IPS-15b (cell line): Measurements from ENCODE around the gene UNC5B.

ENCODE experiments used
- H3K27me3 ChIP-seq: one replicate; pipeline ENCODE4 v1.6.1; 2013; ENCODE audit warnings: low read length; ENCODE audit not compliant: control insufficient read depth, insufficient read depth
- H3K36me3 ChIP-seq: one replicate; pipeline ENCODE4 v1.6.1; 2013; ENCODE audit warnings: low read length; ENCODE audit not compliant: control insufficient read depth, insufficient read depth
- H3K4me1 ChIP-seq: one replicate; pipeline ENCODE4 v1.6.1; 2013; ENCODE audit warnings: mild to moderate bottlenecking, low read length; ENCODE audit not compliant: control insufficient read depth, insufficient read depth
- H3K4me3 ChIP-seq: one replicate; pipeline ENCODE4 v1.5.1; 2013; ENCODE audit warnings: low read depth, low read length
- H3K9ac ChIP-seq: one replicate; pipeline ENCODE4 v1.6.1; 2013; ENCODE audit warnings: low read depth, mild to moderate bottlenecking, low read length
- H3K9me3 ChIP-seq: one replicate; pipeline ENCODE4 v1.6.1; 2013; ENCODE audit warnings: mild to moderate bottlenecking, low read length; ENCODE audit not compliant: control insufficient read depth, insufficient read depth

Gene UNC5B

GRCh38 chr10:71260622-71261325 lies 48.4 kb downstream of the UNC5B start:
- no peaks in the 10 kb centered on the region for H3K36me3 ChIP-seq
- peaks cover 2% of the 10 kb centered on the region for H3K27me3 ChIP-seq
- peaks cover 4% of the 10 kb centered on the region for H3K4me1 ChIP-seq
- no peaks in the 10 kb centered on the region for H3K9me3 ChIP-seq
- H3K4me3 ChIP-seq = no peak overlapping the region
- no peak overlapping the region for H3K9ac ChIP-seq

- Histone ChIP-seq H3K27me3 (peaks cover 2% of the 10 kb centered on the region), H3K4me1 (peaks cover 9% of the 10 kb centered on the region), H3K9ac (no peak overlapping the region), H3K36me3 (no peaks in the 10 kb centered on the region), H3K4me3 (no peak overlapping the region), H3K9me3 (no peaks in the 10 kb centered on the region)
These were observed 49.7 kb downstream of the UNC5B start for GRCh38 chr10:71262027-71262426.

- H3K36me3 ChIP-seq = no peaks in the 10 kb centered on the region
- H3K4me3 ChIP-seq = no peak overlapping the region
- peaks cover 9% of the 10 kb centered on the region for H3K4me1 ChIP-seq
- H3K9ac ChIP-seq = no peak overlapping the region
- peaks cover 2% of the 10 kb centered on the region for H3K27me3 ChIP-seq
- no peaks in the 10 kb centered on the region for H3K9me3 ChIP-seq
These were observed 50.4 kb downstream of the UNC5B start for GRCh38 chr10:71262817-71263216.

- Histone ChIP-seq H3K4me1 (peaks cover 9% of the 10 kb centered on the region), H3K9me3 (no peaks in the 10 kb centered on the region), H3K27me3 (peaks cover 2% of the 10 kb centered on the region), H3K4me3 (no peak overlapping the region), H3K9ac (no peak overlapping the region), H3K36me3 (no peaks in the 10 kb centered on the region)
These were observed 51.0 kb downstream of the UNC5B start for GRCh38 chr10:71263376-71263775.

- Histone ChIP-seq H3K36me3 (no peaks in the 10 kb centered on the region), H3K4me1 (peaks cover 17% of the 10 kb centered on the region), H3K9me3 (no peaks in the 10 kb centered on the region), H3K27me3 (peaks cover 2% of the 10 kb centered on the region), H3K9ac (no peak overlapping the region), H3K4me3 (no peak overlapping the region)
These were observed 52.2 kb downstream of the UNC5B start for GRCh38 chr10:71264345-71265200.

GRCh38 chr10:71265201-71265575 lies 52.8 kb downstream of the UNC5B start:
- no peaks in the 10 kb centered on the region for H3K36me3 ChIP-seq
- H3K27me3 ChIP-seq = peaks cover 2% of the 10 kb centered on the region
- no peak overlapping the region for H3K4me3 ChIP-seq
- H3K9me3 ChIP-seq = no peaks in the 10 kb centered on the region
- no peak overlapping the region for H3K9ac ChIP-seq
- peaks cover 18% of the 10 kb centered on the region for H3K4me1 ChIP-seq

- H3K27me3 ChIP-seq = peaks cover 2% of the 10 kb centered on the region
- H3K4me3 ChIP-seq = no peak overlapping the region
- H3K9ac ChIP-seq = no peak overlapping the region
- no peaks in the 10 kb centered on the region for H3K9me3 ChIP-seq
- peaks cover 22% of the 10 kb centered on the region for H3K4me1 ChIP-seq
- no peaks in the 10 kb centered on the region for H3K36me3 ChIP-seq
These were observed 53.3 kb downstream of the UNC5B start for GRCh38 chr10:71265618-71266146.

- Histone ChIP-seq H3K36me3 (no peaks in the 10 kb centered on the region), H3K4me1 (peaks cover 22% of the 10 kb centered on the region), H3K4me3 (no peak overlapping the region), H3K9me3 (no peaks in the 10 kb centered on the region), H3K27me3 (peaks cover 1% of the 10 kb centered on the region), H3K9ac (no peak overlapping the region)
These were observed 54.0 kb downstream of the UNC5B start for GRCh38 chr10:71266147-71266917.

GRCh38 chr10:71266918-71267442 lies 54.6 kb downstream of the UNC5B start:
- Histone ChIP-seq H3K4me3 (no peak overlapping the region), H3K9ac (no peak overlapping the region), H3K9me3 (no peaks in the 10 kb centered on the region), H3K36me3 (no peaks in the 10 kb centered on the region), H3K4me1 (peaks cover 22% of the 10 kb centered on the region), H3K27me3 (no peaks in the 10 kb centered on the region)

- Histone ChIP-seq H3K27me3 (no peaks in the 10 kb centered on the region), H3K9me3 (no peaks in the 10 kb centered on the region), H3K36me3 (no peaks in the 10 kb centered on the region), H3K9ac (no peak overlapping the region), H3K4me1 (peaks cover 22% of the 10 kb centered on the region), H3K4me3 (no peak overlapping the region)
These were observed 55.3 kb downstream of the UNC5B start for GRCh38 chr10:71267508-71268240.

GRCh38 chr10:71268247-71268691 lies 55.9 kb downstream of the UNC5B start:
- H3K4me1 ChIP-seq = peaks cover 19% of the 10 kb centered on the region
- no peaks in the 10 kb centered on the region for H3K9me3 ChIP-seq
- H3K9ac ChIP-seq = no peak overlapping the region
- no peak overlapping the region for H3K4me3 ChIP-seq
- no peaks in the 10 kb centered on the region for H3K36me3 ChIP-seq
- no peaks in the 10 kb centered on the region for H3K27me3 ChIP-seq
